RKO (cell line): ENCODE results near the gene COP1.
A peak's percentile ranks its signal among the peaks of the same experiment; 100 is the strongest.

ENCODE experiments used
- DNase-seq: peaks from one replicate; pipeline ENCODE4 v3.0.0-alpha.2; 2016; ENCODE audit warnings: low spot score

The COP1 gene

GRCh38 chr1:176199707-176200106 lies 7.4 kb downstream of the COP1 start:
- no peak for DNase-seq

DNA sequence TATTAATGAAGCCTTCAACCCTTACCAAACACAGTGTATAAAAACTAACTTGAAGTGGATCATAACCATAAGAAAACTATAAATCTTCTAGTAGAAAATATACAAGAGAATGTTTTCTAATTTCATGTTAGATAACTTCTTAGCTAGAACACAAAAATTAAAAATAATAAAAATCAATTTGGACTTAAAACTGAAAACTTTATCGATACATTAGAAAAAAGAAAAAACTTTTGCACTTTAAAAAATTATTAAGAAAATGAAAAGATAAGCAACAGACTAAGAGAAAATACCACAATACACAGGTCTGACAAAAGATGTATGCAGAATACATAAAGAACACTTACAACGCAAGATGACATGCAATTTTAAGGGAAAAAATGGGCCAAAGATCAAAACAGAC lies 8.7 kb downstream of the COP1 start:
- no peak for DNase-seq

DNA sequence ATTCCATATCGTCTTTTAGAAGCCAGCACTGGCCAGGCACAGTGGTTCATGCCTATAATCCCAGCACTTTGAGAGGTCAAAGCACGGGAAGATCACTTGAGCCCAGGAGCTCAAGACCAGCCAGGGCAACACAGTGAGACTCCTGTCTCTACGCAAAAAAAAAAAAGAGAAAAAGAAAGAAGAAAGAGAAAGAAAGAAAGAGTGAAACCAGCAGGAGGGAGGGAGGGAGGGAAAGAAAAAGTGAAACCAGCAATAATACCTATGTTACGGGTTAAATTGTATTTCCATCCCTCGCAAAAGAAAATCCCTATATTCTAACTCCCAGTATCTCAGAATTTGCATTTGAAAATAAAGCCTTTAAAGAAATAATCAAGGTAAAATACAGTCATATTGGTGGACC lies 10.4 kb downstream of the COP1 start:
- no peak for DNase-seq

- no peak for DNase-seq
These were observed 11.5 kb downstream of the COP1 start for GRCh38 chr1:176195547-176195946.

GRCh38 chr1:176193663-176194062 lies 13.4 kb downstream of the COP1 start:
- DNase-seq, result no peak

DNA sequence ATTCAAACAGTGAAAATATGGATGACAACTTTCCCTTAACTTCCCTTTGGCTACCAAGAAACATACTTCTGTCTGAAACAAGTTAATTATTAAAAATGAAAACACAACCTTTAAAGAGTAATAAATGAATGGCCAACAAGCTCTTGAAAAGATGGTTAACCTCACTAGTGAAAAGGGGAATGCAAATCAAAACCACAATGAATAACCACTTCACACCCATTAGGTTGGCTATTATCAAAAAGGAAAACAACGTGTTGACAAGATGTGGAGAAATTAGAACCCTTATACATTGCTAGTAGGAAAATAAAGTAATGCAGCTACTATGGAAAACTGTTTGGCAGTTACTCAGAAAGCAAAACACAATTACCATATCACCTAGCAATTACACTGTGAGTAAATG lies 14.1 kb downstream of the COP1 start:
- DNase-seq, result no peak

- no peak for DNase-seq
These were observed 18.5 kb downstream of the COP1 start for GRCh38 chr1:176188604-176189003.

- no peak for DNase-seq
These were observed 20.1 kb downstream of the COP1 start for GRCh38 chr1:176187001-176187400.

- no peak for DNase-seq
These were observed 23.5 kb downstream of the COP1 start for GRCh38 chr1:176183618-176184017.

DNA sequence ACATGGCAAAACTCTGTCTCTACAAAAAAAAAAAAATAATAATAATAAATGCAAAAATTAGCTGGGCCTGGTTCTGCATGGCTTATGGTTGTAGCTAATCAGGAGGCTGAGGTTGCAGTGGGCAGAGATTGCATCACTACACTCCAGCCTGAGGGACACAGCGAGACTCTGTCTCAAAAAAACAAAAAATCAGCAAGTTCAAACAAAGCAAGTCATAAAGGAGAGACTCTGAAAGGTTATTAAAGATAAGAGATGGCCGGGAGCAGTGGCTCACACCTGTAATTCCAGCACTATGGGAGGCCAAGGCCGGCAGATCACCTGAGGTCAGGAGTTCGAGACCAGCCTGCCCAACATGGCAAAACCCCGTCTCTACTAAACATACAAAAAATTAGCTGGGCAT lies 28.8 kb downstream of the COP1 start:
- no peak for DNase-seq

DNA sequence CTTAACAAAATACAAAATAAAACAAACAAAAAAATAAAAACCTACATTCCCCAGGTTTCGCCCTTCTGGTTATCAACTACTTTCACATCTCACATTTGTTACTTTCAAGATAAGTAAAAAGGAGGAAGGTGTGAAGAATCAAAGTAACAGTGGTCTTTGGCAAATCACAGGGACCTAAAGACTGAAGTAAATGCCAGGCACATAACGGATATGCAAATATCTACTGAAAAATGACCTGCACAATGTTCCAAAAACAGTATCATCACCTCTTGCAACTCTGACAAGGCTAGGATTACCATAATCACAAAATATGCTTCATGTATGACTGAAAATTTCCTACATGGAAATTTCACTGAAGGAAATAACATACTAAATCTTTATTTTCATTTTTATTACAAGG lies 29.3 kb downstream of the COP1 start:
- no peak for DNase-seq

GRCh38 chr1:176174108-176174507 lies 33.0 kb downstream of the COP1 start:
- DNase-seq, result no peak

GRCh38 chr1:176172215-176172614 lies 34.9 kb downstream of the COP1 start:
- DNase-seq, result no peak

GRCh38 chr1:176167210-176167609 lies 39.9 kb downstream of the COP1 start:
- no peak for DNase-seq

DNA sequence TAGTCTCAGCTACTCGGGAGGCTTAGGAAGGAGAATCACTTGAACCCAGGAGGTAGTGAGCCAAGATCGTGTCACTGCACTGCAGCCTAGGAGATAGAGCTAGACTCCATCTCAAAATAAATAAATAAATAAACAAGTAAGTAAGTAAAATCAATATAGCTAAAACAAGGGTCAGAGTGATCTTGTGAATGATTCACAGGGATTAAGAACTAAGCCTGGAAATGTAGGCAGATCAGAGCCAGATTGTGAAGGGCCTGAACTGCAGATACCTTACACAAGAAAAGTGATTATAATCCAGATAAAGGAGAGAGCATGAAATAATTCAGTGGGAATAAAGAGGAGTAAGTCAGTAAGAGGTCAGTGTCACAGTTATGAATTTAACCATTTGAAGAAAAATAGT lies 41.5 kb downstream of the COP1 start:
- DNase-seq, result no peak

GRCh38 chr1:176164014-176164678 lies 42.9 kb downstream of the COP1 start:
- DNase-seq, result no peak

DNA sequence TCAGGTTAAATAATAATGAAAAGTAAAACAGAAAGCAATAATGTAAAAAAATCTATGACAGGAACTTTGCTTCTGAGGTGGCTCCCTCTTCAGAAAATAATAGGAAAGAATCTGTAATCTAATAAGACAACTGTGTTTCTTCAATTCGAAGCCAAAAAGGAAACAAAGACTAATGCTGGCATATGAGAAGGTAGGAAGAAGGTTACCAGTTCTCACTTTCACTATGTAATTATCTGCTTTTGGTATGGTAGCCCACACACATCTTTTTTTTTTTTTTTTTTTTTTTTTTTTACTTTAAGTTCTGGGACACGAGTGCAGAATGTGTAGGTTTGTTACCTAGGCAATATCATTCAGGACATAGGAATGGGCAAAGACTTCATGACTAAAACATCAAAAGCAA lies 47.1 kb downstream of the COP1 start:
- DNase-seq, result no peak

DNA sequence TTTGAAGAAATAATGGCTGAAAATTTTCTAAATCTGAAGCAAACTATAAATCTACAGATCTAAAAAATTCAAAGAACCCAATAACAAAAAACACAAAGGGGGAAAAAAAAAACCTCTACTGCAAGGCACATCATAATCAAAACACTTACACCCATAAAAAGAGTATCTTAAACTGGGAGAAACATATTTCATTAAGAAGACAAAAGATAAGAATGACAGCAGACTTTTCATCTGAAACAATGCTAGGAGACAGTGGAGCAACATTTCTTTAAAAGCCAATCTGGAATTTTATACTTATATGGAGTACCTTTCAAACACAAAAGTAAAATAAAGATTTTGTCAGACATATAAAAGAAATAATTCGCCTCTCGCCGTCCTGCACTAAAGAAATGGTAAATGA lies 49.1 kb downstream of the COP1 start:
- peak; percentile 4 for DNase-seq

GRCh38 chr1:176149939-176150807 lies 56.9 kb downstream of the COP1 start:
- no peak for DNase-seq

GRCh38 chr1:176144526-176144925 lies 62.6 kb downstream of the COP1 start:
- no peak for DNase-seq

DNA sequence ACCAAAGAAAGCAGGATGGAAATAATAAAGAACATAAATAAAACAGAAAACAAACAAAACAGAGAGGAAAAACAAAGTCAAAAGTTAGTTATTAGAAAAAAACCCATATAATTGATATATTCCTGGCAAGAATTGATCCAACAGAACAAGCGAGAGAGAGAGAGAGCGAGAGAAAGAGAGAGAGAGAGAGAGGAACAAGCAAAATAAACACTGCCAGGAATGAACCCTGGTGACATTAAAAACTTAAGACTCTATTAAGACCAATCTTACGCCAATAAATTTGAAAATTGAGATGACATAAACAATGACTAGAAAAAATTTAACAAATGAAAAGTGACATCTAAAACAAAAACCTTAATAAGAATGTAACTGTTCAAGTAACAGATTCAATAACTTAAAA lies 64.1 kb downstream of the COP1 start:
- DNase-seq, result no peak

DNA sequence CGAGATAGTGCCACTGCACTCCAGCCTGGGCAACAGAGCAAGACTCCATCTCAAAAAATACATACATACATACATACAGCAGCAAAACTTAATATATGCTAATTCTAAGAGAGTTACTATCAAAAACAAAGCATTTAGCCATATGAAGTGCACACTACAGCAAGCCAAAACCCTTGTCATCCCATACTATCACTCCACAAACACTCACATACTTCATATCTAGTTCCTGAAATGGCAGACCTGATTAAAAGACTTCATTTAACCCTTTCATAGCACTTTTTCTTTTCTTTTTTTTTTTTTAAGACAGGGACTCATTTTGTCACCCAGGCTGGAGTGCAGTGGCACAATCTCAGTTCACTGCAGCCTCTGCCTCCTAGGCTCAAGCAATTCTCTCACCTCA lies 65.6 kb downstream of the COP1 start:
- DNase-seq, result no peak

DNA sequence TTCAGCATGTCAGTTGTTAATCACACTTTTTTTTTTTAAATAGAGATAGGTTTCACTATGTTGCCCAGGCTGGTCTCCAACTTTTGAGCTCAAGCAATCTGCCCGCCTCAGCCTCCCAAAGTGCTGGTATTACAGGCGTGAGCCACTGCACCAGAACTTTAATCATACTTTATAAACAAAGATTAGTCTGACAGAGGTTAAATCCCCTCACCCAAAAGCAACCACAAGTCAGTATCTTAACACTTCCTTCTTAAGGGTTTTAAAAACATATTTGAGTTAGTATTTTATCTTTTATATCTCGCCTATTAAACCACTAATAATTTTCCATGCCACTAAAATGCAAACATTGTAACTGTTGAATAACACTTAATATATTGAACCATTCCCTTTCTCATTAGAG lies 70.2 kb downstream of the COP1 start:
- DNase-seq, result no peak

DNA sequence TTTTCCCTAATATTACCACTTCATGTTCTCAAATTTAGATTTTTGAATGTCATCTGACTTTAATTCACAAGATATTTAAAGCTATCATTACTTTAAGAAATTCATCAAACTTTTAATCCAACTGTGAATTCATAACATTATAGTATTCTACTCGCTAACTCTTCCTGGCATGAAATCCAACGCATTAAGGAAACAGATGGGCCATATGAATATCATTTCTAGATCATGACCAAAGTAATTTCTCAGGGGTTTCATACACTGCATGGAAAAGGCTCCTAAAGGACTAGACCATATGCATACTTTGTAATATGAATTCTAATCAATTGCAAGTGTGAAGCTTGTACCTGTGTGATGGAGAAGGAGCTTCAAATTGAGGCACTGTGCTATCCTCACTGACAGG lies 72.4 kb downstream of the COP1 start:
- DNase-seq, result no peak
